ENCODE results near the gene PLA2G12A. TPM values are rescaled to one million over a fixed set of nuclear protein-coding genes. Genes with fewer than 3 reads are reported as not detected.

The PLA2G12A gene
- total and polyA plus RNA-seq, 4 donors = 24.2 to 36.0 (median 31.3) TPM

- no peaks in the 10 kb centered on the region for H3K4me1 ChIP-seq (ENCODE audit: control insufficient read depth in 5 of 5, insufficient read depth in 5 of 5, low read length in 5 of 5)
- ATAC-seq (ENCODE audit: insufficient read depth, low FRiP score) = no peak
- no peaks in the 10 kb centered on the region for H3K27me3 ChIP-seq (ENCODE audit: control insufficient read depth in 3 of 3, insufficient read depth in 3 of 3, low read length in 2 of 3)
- H3K4me3 ChIP-seq = no peak overlapping the region
- H3K9me3 ChIP-seq (ENCODE audit: control insufficient read depth in 4 of 4, insufficient read depth in 3 of 4, low read length in 3 of 4) = no peaks in the 10 kb centered on the region
- WGBS, 2 donors = 79 to 88% methylated on average over 7 of the region's 7 CpGs
- peaks cover 0 to 2% (median 0%) of the 10 kb centered on the region in 4 donors for H3K36me3 ChIP-seq (ENCODE audit: control insufficient read depth in 4 of 4, insufficient read depth in 4 of 4, low read length in 4 of 4)
- no peak overlapping the region for H3K9ac ChIP-seq (ENCODE audit: insufficient read depth in 1 of 2, low read length in 2 of 2)
- DNase-seq = no peak
- TF ChIP-seq CTCF (IDR thresholded peaks at IDR 0.05; ENCODE audit: control extremely low read depth, extremely low read depth) = no peak
- no peak overlapping the region for H3K27ac ChIP-seq (ENCODE audit: low read depth in 1 of 2, low read length in 1 of 2)
Observed at GRCh38 chr4:109749388-109750082, 19.7 kb upstream of the PLA2G12A start.

DNA sequence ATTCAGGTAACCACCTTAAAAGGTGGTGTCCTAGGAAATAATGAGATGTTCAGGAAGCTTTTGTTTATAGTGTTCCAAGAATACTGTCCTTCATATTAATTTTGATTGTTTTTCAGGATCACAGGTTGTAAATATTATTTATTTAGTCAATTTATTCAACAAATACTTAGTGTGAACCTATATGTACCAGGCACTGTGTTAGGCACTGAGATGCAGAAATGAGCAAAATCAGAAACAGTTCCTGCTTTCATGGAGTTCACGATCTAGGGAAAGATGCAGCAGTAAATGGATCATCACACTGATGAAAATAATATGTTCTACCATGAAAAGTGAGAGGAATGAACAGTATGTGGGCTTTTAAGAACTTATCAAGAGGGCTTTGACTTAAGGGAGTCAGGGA, 18.2 kb upstream of the PLA2G12A start:
- 90 to 96% methylated on average over 1 of the region's 1 CpG for WGBS, 2 donors

GRCh38 chr4:109746728-109747127, 16.9 kb upstream of the PLA2G12A start:
- peaks cover 0 to 2% (median 0%) of the 10 kb centered on the region in 4 donors for H3K36me3 ChIP-seq (ENCODE audit: control insufficient read depth in 4 of 4, insufficient read depth in 4 of 4, low read length in 4 of 4)
- no peaks in the 10 kb centered on the region for H3K4me1 ChIP-seq (ENCODE audit: control insufficient read depth in 5 of 5, insufficient read depth in 5 of 5, low read length in 5 of 5)
- ATAC-seq (ENCODE audit: insufficient read depth, low FRiP score) = no peak
- no peak overlapping the region for H3K9ac ChIP-seq (ENCODE audit: insufficient read depth in 1 of 2, low read length in 2 of 2)
- H3K27ac ChIP-seq (ENCODE audit: low read depth in 1 of 2, low read length in 1 of 2) = no peak overlapping the region
- DNase-seq = no peak
- 84 to 93% methylated on average over 2 of the region's 2 CpGs for WGBS, 2 donors
- no peak for TF ChIP-seq CTCF (IDR thresholded peaks at IDR 0.05; ENCODE audit: control extremely low read depth, extremely low read depth)
- H3K27me3 ChIP-seq (ENCODE audit: control insufficient read depth in 3 of 3, insufficient read depth in 3 of 3, low read length in 2 of 3) = no peaks in the 10 kb centered on the region
- no peak overlapping the region for H3K4me3 ChIP-seq
- H3K9me3 ChIP-seq (ENCODE audit: control insufficient read depth in 4 of 4, insufficient read depth in 3 of 4, low read length in 3 of 4) = no peaks in the 10 kb centered on the region

More for the DNA sequence above, 18.2 kb upstream of the PLA2G12A start:
- H3K36me3 ChIP-seq (ENCODE audit: control insufficient read depth in 4 of 4, insufficient read depth in 4 of 4, low read length in 4 of 4) = peaks cover 0 to 2% (median 0%) of the 10 kb centered on the region in 4 donors
- ATAC-seq (ENCODE audit: insufficient read depth, low FRiP score) (no peak), DNase-seq (no peak)
- H3K4me3 ChIP-seq = no peak overlapping the region
- H3K9me3 ChIP-seq (ENCODE audit: control insufficient read depth in 4 of 4, insufficient read depth in 3 of 4, low read length in 3 of 4) = no peaks in the 10 kb centered on the region
- no peak for TF ChIP-seq CTCF (IDR thresholded peaks at IDR 0.05; ENCODE audit: control extremely low read depth, extremely low read depth)
- no peaks in the 10 kb centered on the region for H3K4me1 ChIP-seq (ENCODE audit: control insufficient read depth in 5 of 5, insufficient read depth in 5 of 5, low read length in 5 of 5)
- no peaks in the 10 kb centered on the region for H3K27me3 ChIP-seq (ENCODE audit: control insufficient read depth in 3 of 3, insufficient read depth in 3 of 3, low read length in 2 of 3)
- H3K9ac ChIP-seq (ENCODE audit: insufficient read depth in 1 of 2, low read length in 2 of 2) = no peak overlapping the region
- no peak overlapping the region for H3K27ac ChIP-seq (ENCODE audit: low read depth in 1 of 2, low read length in 1 of 2)

- peaks cover 0 to 2% (median 0%) of the 10 kb centered on the region in 4 donors for H3K36me3 ChIP-seq (ENCODE audit: control insufficient read depth in 4 of 4, insufficient read depth in 4 of 4, low read length in 4 of 4)
- H3K4me3 ChIP-seq = no peak overlapping the region
- no peak for ATAC-seq (ENCODE audit: insufficient read depth, low FRiP score)
- no peak for TF ChIP-seq CTCF (IDR thresholded peaks at IDR 0.05; ENCODE audit: control extremely low read depth, extremely low read depth)
- no peaks in the 10 kb centered on the region for H3K27me3 ChIP-seq (ENCODE audit: control insufficient read depth in 3 of 3, insufficient read depth in 3 of 3, low read length in 2 of 3)
- DNase-seq = no peak
- H3K9ac ChIP-seq (ENCODE audit: insufficient read depth in 1 of 2, low read length in 2 of 2) = no peak overlapping the region
- no peaks in the 10 kb centered on the region for H3K9me3 ChIP-seq (ENCODE audit: control insufficient read depth in 4 of 4, insufficient read depth in 3 of 4, low read length in 3 of 4)
- no peaks in the 10 kb centered on the region for H3K4me1 ChIP-seq (ENCODE audit: control insufficient read depth in 5 of 5, insufficient read depth in 5 of 5, low read length in 5 of 5)
- H3K27ac ChIP-seq (ENCODE audit: low read depth in 1 of 2, low read length in 1 of 2) = no peak overlapping the region
Observed at GRCh38 chr4:109745830-109746229, 16.0 kb upstream of the PLA2G12A start.
